ENCODE measurements around the gene POGZ. TPM values are rescaled to one million over a fixed set of nuclear protein-coding genes. Genes with fewer than 3 reads are reported as not detected.
A peak's percentile ranks its signal among the peaks of the same experiment; 100 is the strongest.

The POGZ gene
- total RNA-seq, 6 experiments from 2014 or later, result 13.5 to 44.9 (median 29.9) TPM

DNA sequence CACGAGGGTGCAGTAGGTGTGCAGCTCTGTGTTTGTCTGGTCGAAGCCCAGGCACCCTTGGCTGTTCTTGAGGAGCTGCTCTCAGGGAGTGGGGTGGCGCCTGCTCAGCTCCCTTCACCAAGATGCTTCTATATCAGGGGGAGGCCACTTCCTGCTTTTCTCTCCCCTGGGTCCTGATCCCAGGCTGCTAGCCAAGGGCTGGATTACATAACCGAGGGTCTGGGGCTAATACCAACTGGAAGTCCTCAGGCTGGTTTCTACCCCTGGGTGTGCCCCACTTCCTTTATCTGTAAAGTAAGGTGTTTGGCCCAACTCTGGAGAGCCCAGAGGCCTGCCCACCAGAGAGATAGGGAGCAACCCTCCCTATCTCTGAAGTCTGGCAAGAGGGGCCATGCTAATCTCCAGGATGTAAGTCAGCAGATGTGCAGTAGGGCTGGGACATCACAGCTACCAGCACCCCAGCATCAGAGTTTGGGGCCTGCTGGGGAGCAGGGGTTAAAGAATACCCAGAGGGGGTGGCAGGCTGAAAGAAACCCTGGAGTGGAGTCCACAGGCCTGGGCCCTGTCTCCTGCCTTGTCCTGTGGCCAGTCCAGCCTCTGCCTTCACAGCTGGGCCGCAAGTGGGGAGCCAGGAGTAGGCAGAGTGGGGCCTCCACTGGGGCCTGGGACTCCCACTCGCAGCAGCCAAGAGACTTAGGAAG lies 88.9 kb downstream of the POGZ start:
- Histone ChIP-seq H3K4me1 (peaks cover 0 to 55% (median 21%) of the 10 kb centered on the region in 4 donors), H3K9me3 (no peaks in the 10 kb centered on the region), H3K27me3 (no peaks in the 10 kb centered on the region), H3K36me3 (peaks cover 0 to 37% (median 14%) of the 10 kb centered on the region in 4 donors), H3K4me3 (peak overlapping the region in 2 of 3 donors; percentile 75 to 82), H3K27ac (peak overlapping the region; percentile 10 to 81 (median 80))
- intact Hi-C loops (cut with DNase I), result no loop called here
- WGBS (ENCODE audit: insufficient coverage, low coverage, low lambda C conversion rate, missing lambda C conversion rate), result 39% methylated on average over 3 of the region's 6 CpGs
- ATAC-seq, result no peak
- DNase-seq, result no peak
- TF ChIP-seq, protein P1, sequence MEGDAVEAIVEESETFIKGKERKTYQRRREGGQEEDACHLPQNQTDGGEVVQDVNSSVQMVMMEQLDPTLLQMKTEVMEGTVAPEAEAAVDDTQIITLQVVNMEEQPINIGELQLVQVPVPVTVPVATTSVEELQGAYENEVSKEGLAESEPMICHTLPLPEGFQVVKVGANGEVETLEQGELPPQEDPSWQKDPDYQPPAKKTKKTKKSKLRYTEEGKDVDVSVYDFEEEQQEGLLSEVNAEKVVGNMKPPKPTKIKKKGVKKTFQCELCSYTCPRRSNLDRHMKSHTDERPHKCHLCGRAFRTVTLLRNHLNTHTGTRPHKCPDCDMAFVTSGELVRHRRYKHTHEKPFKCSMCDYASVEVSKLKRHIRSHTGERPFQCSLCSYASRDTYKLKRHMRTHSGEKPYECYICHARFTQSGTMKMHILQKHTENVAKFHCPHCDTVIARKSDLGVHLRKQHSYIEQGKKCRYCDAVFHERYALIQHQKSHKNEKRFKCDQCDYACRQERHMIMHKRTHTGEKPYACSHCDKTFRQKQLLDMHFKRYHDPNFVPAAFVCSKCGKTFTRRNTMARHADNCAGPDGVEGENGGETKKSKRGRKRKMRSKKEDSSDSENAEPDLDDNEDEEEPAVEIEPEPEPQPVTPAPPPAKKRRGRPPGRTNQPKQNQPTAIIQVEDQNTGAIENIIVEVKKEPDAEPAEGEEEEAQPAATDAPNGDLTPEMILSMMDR (IDR thresholded peaks at IDR 0.05), result no peak
- TF ChIP-seq POLR2A (IDR thresholded peaks at IDR 0.05), result no peak

DNA sequence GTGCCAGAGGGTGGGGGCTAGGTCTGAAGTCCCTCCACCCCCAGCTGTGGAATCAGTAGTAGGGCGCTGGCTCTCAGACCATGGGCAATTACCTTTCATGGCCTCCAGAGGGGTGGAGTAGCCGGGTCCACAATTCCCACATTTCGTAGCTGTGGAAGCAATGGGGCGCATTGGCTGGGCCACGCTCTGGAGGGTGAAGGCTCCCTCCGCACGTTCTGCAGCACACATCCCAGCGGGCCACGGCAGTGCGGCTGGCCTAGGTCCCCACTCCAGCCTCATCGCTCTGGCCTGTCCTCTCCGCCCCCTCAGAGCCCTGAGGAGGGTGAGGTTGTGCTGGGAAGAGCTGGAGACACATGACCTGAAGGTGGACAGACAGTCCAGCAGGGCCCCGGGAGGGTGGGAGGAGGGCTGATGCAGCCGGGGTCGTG lies 89.7 kb downstream of the POGZ start:
- Histone ChIP-seq H3K27ac (peak overlapping the region in 2 of 3 donors; percentile 10 to 81), H3K27me3 (no peaks in the 10 kb centered on the region), H3K36me3 (peaks cover 0 to 44% (median 17%) of the 10 kb centered on the region in 4 donors), H3K9me3 (no peaks in the 10 kb centered on the region), H3K4me1 (peaks cover 0 to 55% (median 21%) of the 10 kb centered on the region in 4 donors), H3K4me3 (no peak overlapping the region)
- DNase-seq, result no peak
- ATAC-seq, result no peak
- WGBS (ENCODE audit: insufficient coverage, low coverage, low lambda C conversion rate, missing lambda C conversion rate), result 69% methylated on average over 5 of the region's 15 CpGs
- intact Hi-C loops (cut with DNase I), result no loop called here
- no peak for TF ChIP-seq POLR2A (IDR thresholded peaks at IDR 0.05)
- TF ChIP-seq, protein P1 (IDR thresholded peaks at IDR 0.05), result no peak

DNA sequence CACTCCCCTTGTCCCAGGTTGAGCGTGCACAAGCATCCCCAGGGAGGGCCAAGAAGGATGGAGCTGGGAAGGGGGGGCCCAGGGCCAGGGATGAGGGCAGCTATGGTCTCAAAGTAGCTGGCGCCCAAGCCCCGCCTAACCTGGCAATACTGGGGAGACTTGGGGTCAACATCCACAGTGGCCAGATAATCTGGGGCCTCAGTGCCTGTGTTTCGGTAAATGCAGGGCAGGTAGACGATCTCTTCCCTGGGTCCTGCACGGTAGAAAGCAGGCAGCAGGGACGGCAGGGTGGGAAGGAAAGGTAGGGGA lies 90.0 kb downstream of the POGZ start:
- Histone ChIP-seq H3K36me3 (peaks cover 0 to 48% (median 20%) of the 10 kb centered on the region in 4 donors), H3K27me3 (no peaks in the 10 kb centered on the region), H3K27ac (peak overlapping the region in 2 of 3 donors; percentile 39 to 81), H3K4me3 (no peak overlapping the region), H3K9me3 (no peaks in the 10 kb centered on the region), H3K4me1 (peaks cover 0 to 55% (median 21%) of the 10 kb centered on the region in 4 donors)
- WGBS (ENCODE audit: insufficient coverage, low coverage, low lambda C conversion rate, missing lambda C conversion rate), result 80% methylated on average over 2 of the region's 7 CpGs
- no peak for TF ChIP-seq POLR2A (IDR thresholded peaks at IDR 0.05)
- TF ChIP-seq, protein P1 (IDR thresholded peaks at IDR 0.05), result no peak
- ATAC-seq (no peak), DNase-seq (no peak)
- intact Hi-C loops (cut with DNase I), result no loop called here

DNA sequence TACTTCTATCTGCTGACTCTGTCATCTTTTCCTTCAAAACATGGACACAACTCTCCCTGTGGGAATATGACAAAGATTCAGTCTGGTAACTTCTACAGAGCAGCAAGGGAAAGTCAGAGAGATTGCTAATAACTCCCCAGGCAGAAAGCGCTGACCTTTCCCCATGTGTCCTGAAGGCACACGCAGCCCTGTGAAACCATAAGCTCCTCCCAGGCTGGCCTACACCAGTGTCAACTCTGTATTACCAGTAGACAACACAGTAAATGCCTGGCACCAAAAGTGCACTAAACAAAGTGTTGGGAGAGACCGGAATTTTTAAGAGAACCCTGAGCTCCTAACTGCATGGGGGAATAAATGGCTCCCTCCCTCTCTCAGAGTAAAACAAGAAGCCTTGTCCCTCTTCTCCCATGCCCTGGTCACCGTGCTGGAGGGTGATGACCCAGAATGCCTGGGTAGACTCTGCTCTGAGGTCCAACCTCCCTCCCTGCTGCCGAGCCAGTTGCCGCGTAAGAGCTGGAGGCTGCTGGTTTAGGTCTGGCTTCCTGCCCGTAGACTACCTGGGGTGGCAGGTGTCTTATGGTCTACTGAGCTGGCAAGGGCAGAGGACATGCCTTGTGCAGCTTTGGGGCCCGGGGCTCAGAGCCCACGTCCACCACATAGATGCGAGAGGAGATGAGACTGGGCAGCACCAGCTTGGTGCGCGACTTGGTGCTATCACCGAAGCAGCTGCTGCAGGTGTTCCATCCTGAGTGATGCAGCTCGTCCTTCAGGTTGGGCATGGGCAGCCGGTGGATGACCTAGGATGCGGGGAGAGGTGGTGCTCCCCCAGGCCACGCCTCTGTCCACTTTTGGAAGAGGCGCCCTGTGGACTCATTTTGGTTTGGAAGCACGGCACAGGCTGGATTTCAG lies 90.6 kb downstream of the POGZ start:
- intact Hi-C loops (cut with DNase I), result no loop called here
- peaks cover 0 to 54% (median 21%) of the 10 kb centered on the region in 4 donors for H3K36me3 ChIP-seq
- no peaks in the 10 kb centered on the region for H3K9me3 ChIP-seq
- WGBS (ENCODE audit: insufficient coverage, low coverage, low lambda C conversion rate, missing lambda C conversion rate), result 13% methylated on average over 4 of the region's 20 CpGs
- no peaks in the 10 kb centered on the region for H3K27me3 ChIP-seq
- TF ChIP-seq, protein P1 (IDR thresholded peaks at IDR 0.05), result no peak
- no peak for TF ChIP-seq POLR2A (IDR thresholded peaks at IDR 0.05)
- DNase-seq (peak; percentile 68 to 92 (median 89)), ATAC-seq (peak; percentile 51 to 57 (median 54))
- peak overlapping the region; percentile 39 to 67 (median 40) for H3K27ac ChIP-seq
- peak overlapping the region in 1 of 3 donors; percentile 16 for H3K4me3 ChIP-seq
- peaks cover 0 to 55% (median 21%) of the 10 kb centered on the region in 4 donors for H3K4me1 ChIP-seq
